22Rv1 (cell line): ENCODE results near the gene PRIMPOL.

Source experiments
- CTCF ChIP-seq: fragments of 450-650 bp; IDR thresholded peaks from 2 replicates; pipeline ENCODE4 v1.5.1; 2017; ENCODE audit warnings: mild to moderate bottlenecking
- ZFX ChIP-seq: fragments of 450-650 bp; IDR thresholded peaks from 2 replicates; pipeline ENCODE4 v1.6.1; 2017; ENCODE audit warnings: antibody characterized with exemption, borderline replicate concordance

- TF ChIP-seq CTCF, result no peak
- no peak for TF ChIP-seq ZFX
Measured at GRCh38 chr4:184648054-184648312, 1.6 kb upstream of the PRIMPOL start.
